ENCODE data around the gene FNDC8.

DNA sequence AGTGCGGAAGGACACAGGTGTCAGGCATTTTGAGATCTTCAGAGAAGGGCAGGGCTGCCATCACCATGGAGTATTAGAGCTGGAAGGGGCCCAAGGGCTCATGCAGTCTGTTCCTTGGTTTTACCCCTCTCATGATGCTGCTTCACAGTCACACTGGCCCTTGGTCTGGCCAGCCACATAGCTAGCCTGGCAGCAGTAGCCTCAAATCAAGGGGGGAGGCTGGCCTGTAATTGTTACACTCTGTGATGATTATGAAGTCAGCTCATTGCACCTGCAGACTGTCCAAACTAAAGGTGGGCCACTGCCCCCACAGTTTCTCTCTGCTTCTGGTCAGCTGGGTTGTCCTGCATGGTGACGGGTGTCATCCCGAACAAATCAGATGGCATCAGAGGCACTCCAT lies at the start of gene FNDC8:
- TF ChIP-seq, protein P1, sequence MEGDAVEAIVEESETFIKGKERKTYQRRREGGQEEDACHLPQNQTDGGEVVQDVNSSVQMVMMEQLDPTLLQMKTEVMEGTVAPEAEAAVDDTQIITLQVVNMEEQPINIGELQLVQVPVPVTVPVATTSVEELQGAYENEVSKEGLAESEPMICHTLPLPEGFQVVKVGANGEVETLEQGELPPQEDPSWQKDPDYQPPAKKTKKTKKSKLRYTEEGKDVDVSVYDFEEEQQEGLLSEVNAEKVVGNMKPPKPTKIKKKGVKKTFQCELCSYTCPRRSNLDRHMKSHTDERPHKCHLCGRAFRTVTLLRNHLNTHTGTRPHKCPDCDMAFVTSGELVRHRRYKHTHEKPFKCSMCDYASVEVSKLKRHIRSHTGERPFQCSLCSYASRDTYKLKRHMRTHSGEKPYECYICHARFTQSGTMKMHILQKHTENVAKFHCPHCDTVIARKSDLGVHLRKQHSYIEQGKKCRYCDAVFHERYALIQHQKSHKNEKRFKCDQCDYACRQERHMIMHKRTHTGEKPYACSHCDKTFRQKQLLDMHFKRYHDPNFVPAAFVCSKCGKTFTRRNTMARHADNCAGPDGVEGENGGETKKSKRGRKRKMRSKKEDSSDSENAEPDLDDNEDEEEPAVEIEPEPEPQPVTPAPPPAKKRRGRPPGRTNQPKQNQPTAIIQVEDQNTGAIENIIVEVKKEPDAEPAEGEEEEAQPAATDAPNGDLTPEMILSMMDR (IDR thresholded peaks at IDR 0.05): no peak
- TF ChIP-seq POLR2AphosphoS5 (IDR thresholded peaks at IDR 0.05): no peak

All from transverse colon (tissue), 4 donors.